ENCODE data around the gene FTH1. TPM values are rescaled to one million over a fixed set of nuclear protein-coding genes. Genes with fewer than 3 reads are reported as not detected.
A peak's percentile ranks its signal among the peaks of the same experiment; 100 is the strongest.

FTH1 gene
- total and polyA plus RNA-seq, 3 donors from 2014 or later: 1,162 to 2,237 (median 1,419) TPM

- DNase-seq: peak; percentile 15
- no peaks in the 10 kb centered on the region for H3K36me3 ChIP-seq (ENCODE audit: low read depth, missing control alignments)
- no peak overlapping the region for H3K4me3 ChIP-seq
- no peak for TF ChIP-seq CTCF (IDR thresholded peaks at IDR 0.05)
- H3K4me1 ChIP-seq: peaks cover 45% of the 10 kb centered on the region
- intact Hi-C loops (cut with DNase I; ENCODE audit: low total_unique reads): loop anchor here (10.0 kb wide), 1 partner anchor 165 kb away; the partner anchor contains the start of genes FEN1 and TMEM258
- H3K27me3 ChIP-seq: no peaks in the 10 kb centered on the region
- no peak overlapping the region for H3K27ac ChIP-seq
- WGBS, 2 donors: 87 to 93% methylated on average over 6 of the region's 6 CpGs
- H3K9me3 ChIP-seq: no peaks in the 10 kb centered on the region
Measured at GRCh38 chr11:61959678-61960077, 7.8 kb downstream of the FTH1 start.

- Histone ChIP-seq H3K9me3 (no peaks in the 10 kb centered on the region), H3K4me3 (no peak overlapping the region), H3K4me1 (peaks cover 46% of the 10 kb centered on the region), H3K27ac (no peak overlapping the region), H3K36me3 (ENCODE audit: low read depth, missing control alignments) (no peaks in the 10 kb centered on the region), H3K27me3 (no peaks in the 10 kb centered on the region)
- DNase-seq: no peak
- 31 to 38% methylated on average over 2 of the region's 2 CpGs for WGBS, 2 donors
- intact Hi-C loops (cut with DNase I; ENCODE audit: low total_unique reads): loop anchor here (10.0 kb wide), 1 partner anchor 164 kb away; the partner anchor contains the start of genes FEN1 and TMEM258
- no peak for TF ChIP-seq CTCF (IDR thresholded peaks at IDR 0.05)
- TF ChIP-seq POLR2A (IDR thresholded peaks at IDR 0.05): no peak
Measured at GRCh38 chr11:61959114-61959513, 8.3 kb downstream of the FTH1 start.

- H3K36me3 ChIP-seq (ENCODE audit: low read depth, missing control alignments): no peaks in the 10 kb centered on the region
- H3K4me3 ChIP-seq: no peak overlapping the region
- peaks cover 41% of the 10 kb centered on the region for H3K4me1 ChIP-seq
- no peak for TF ChIP-seq CTCF (IDR thresholded peaks at IDR 0.05)
- no peak for TF ChIP-seq POLR2A (IDR thresholded peaks at IDR 0.05)
- DNase-seq: no peak
- no peaks in the 10 kb centered on the region for H3K9me3 ChIP-seq
- 64 to 67% methylated on average over 3 of the region's 3 CpGs for WGBS, 2 donors
- no peak overlapping the region for H3K27ac ChIP-seq
- no peaks in the 10 kb centered on the region for H3K27me3 ChIP-seq
- intact Hi-C loops (cut with DNase I; ENCODE audit: low total_unique reads): loop anchor here (10.0 kb wide), 1 partner anchor 164 kb away; the partner anchor contains the start of genes FEN1 and TMEM258
Measured at GRCh38 chr11:61958590-61958989, 8.8 kb downstream of the FTH1 start.

GRCh38 chr11:61957021-61957770 lies 10.2 kb downstream of the FTH1 start:
- intact Hi-C loops (cut with DNase I; ENCODE audit: low total_unique reads): loop anchor here (10.0 kb wide), 1 partner anchor 162 kb away; the partner anchor contains the start of genes FEN1 and TMEM258
- no peak overlapping the region for H3K27ac ChIP-seq
- H3K4me3 ChIP-seq: no peak overlapping the region
- no peak for DNase-seq
- no peaks in the 10 kb centered on the region for H3K9me3 ChIP-seq
- H3K36me3 ChIP-seq (ENCODE audit: low read depth, missing control alignments): no peaks in the 10 kb centered on the region
- H3K4me1 ChIP-seq: peaks cover 35% of the 10 kb centered on the region
- no peaks in the 10 kb centered on the region for H3K27me3 ChIP-seq
- WGBS, 2 donors: 85 to 89% methylated on average over 4 to 7 of the region's 7 CpGs
- TF ChIP-seq CTCF (IDR thresholded peaks at IDR 0.05) (no peak), POLR2A (IDR thresholded peaks at IDR 0.05) (no peak)
